Measurements from ENCODE around the gene DBNDD2.

Gene DBNDD2

DNA sequence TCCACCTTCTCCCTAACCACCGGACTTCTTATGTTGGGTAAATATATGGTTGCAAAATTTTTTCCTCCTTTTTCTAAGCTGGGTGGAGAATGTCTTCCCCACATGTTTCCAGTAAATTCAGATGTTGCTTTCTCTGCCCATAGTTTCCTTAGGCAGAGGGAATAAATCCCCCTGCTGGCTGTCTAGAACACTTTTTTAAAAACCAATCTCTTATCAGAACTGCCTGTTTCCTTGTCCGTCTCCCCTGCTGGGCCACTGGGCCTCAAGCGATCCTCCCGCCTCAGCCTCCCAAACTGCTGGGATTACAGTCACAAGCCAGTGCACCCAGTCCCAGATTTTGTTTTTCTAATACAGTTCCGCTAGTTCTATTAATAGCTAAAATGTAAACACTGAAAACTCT lies 51.5 kb downstream of the DBNDD2 start:
- TF ChIP-seq, protein P1, sequence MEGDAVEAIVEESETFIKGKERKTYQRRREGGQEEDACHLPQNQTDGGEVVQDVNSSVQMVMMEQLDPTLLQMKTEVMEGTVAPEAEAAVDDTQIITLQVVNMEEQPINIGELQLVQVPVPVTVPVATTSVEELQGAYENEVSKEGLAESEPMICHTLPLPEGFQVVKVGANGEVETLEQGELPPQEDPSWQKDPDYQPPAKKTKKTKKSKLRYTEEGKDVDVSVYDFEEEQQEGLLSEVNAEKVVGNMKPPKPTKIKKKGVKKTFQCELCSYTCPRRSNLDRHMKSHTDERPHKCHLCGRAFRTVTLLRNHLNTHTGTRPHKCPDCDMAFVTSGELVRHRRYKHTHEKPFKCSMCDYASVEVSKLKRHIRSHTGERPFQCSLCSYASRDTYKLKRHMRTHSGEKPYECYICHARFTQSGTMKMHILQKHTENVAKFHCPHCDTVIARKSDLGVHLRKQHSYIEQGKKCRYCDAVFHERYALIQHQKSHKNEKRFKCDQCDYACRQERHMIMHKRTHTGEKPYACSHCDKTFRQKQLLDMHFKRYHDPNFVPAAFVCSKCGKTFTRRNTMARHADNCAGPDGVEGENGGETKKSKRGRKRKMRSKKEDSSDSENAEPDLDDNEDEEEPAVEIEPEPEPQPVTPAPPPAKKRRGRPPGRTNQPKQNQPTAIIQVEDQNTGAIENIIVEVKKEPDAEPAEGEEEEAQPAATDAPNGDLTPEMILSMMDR (IDR thresholded peaks at IDR 0.05; ENCODE audit: low read depth, low read length, missing control alignments), result no peak
- no peak for DNase-seq (ENCODE audit: low read depth)

More for the DNA sequence above, 51.5 kb downstream of the DBNDD2 start:
- no peak overlapping the region for H3K4me3 ChIP-seq (ENCODE audit: low read depth, low read length)

Measured in GM12864 (cell line).